GM12878 (cell line): ENCODE measurements around the gene INHBC. TPM values are rescaled to one million over a fixed set of nuclear protein-coding genes. Genes with fewer than 3 reads are reported as not detected.

Experiments used
- ATAC-seq: fragments of 200-7000 bp; cut with Tn5 transposase; 3 replicates; pipeline ENCODE4 v1.9.1; 2020; ENCODE audit warnings: mild to moderate bottlenecking, moderate library complexity
- BruUV-seq: library from RNA; stranded (reverse); fragments of 400-500 nt; replicated peaks from 2 replicates; lab custom pipeline; 2021; lab: Mats Ljungman, UMichigan
- CTCF ChIA-PET: fragments of 300-600 bp; sonication (Branson Sonifier 250); formaldehyde crosslinking; extraction: SDS; loops from one replicate; lab custom pipeline; 2021; ENCODE audit warnings: inconsistent platforms; lab: Yijun Ruan, JAX
- POLR2A ChIA-PET: fragments of 350-600 bp; formaldehyde crosslinking; extraction: SDS; loops from one replicate; lab custom pipeline; 2021; ENCODE audit warnings: inconsistent platforms; lab: Charles Lee
- RAD21 ChIA-PET: fragments of 300-600 bp; sonication (Branson Sonifier 250); formaldehyde crosslinking; loops from one replicate; lab custom pipeline; 2023; ENCODE audit warnings: antibody characterized with exemption; ENCODE audit not compliant: unreplicated experiment; lab: Charles Lee
- SMC1A ChIA-PET: fragments of 300-600 bp; sonication (Branson Sonifier 250); formaldehyde crosslinking; loops from one replicate; lab custom pipeline; 2023; ENCODE audit not compliant: unreplicated experiment, uncharacterized antibody; lab: Charles Lee
- DNase-seq: peaks from one replicate; pipeline ENCODE4 v3.0.0-alpha.2; 2011; ENCODE audit warnings: low read depth, low spot score
- FAIRE-seq: peaks from 3 replicates; lab custom pipeline; 2011; peaks lifted over from hg19 to GRCh38; lab: Jason Lieb, UNC
- H2AFZ ChIP-seq: 2 replicates; pipeline ENCODE4 v1.6.0; 2011; ENCODE audit warnings: low read depth, low read length, control low read depth; ENCODE audit not compliant: control insufficient read depth
- H3K27ac ChIP-seq: 2 replicates; pipeline ENCODE4 v1.5.1; 2011; ENCODE audit warnings: control low read depth; ENCODE audit not compliant: control insufficient read depth, insufficient read depth
- H3K27me3 ChIP-seq, 2 experiments: replicated peaks in 1 of 2; 2 replicates each; pipeline versions ENCODE4 v1.6.0 to v1.6.1; 2011; ENCODE audit warnings: low read length in 1 of 2; ENCODE audit not compliant: control insufficient read depth in 2 of 2, insufficient read depth in 2 of 2
- H3K36me3 ChIP-seq, 2 experiments: 2 replicates each; pipeline ENCODE4 v1.5.1; 2011; ENCODE audit warnings: low read length in 1 of 2; ENCODE audit not compliant: control insufficient read depth in 2 of 2, insufficient read depth in 2 of 2
- H3K4me1 ChIP-seq: 2 replicates; pipeline ENCODE4 v1.6.1; 2011; ENCODE audit warnings: mild to moderate bottlenecking, low read length, moderate library complexity, mixed read lengths; ENCODE audit not compliant: control insufficient read depth, insufficient read depth
- H3K4me2 ChIP-seq: 2 replicates; pipeline ENCODE4 v1.6.0; 2011; ENCODE audit warnings: control low read depth; ENCODE audit not compliant: control insufficient read depth, insufficient read depth
- H3K4me3 ChIP-seq: fragments of 200-600 bp; sonication (generic); 2 replicates; pipeline ENCODE4 v1.5.1; 2016
- H3K79me2 ChIP-seq: 2 replicates; pipeline ENCODE4 v1.6.0; 2011; ENCODE audit warnings: low read length; ENCODE audit not compliant: control insufficient read depth, insufficient read depth
- H3K9ac ChIP-seq: 2 replicates; pipeline ENCODE4 v1.8.0; 2011; ENCODE audit warnings: low read length, control low read depth, mixed read lengths; ENCODE audit not compliant: control insufficient read depth, insufficient read depth
- H3K9me3 ChIP-seq: replicated peaks from 3 replicates; pipeline ENCODE4 v1.5.1; 2011; ENCODE audit warnings: mild to moderate bottlenecking, low read length; ENCODE audit not compliant: control insufficient read depth, insufficient read depth
- H4K20me1 ChIP-seq: 2 replicates; pipeline ENCODE4 v1.6.0; 2011; ENCODE audit not compliant: control insufficient read depth, insufficient read depth
- JUND ChIP-seq: IDR thresholded peaks from 2 replicates; pipeline ENCODE4 v1.6.1; 2012; ENCODE audit warnings: low read depth, mild to moderate bottlenecking, low read length, improper control_type of control experiment, moderate library complexity
- MTA3 ChIP-seq: IDR thresholded peaks from 2 replicates; pipeline ENCODE4 v1.6.1; 2012; ENCODE audit warnings: low read length, inconsistent platforms, borderline replicate concordance
- RELB ChIP-seq: fragments of 450-650 bp; IDR thresholded peaks from 2 replicates; pipeline ENCODE4 v1.6.1; 2017; ENCODE audit warnings: low read depth, mild to moderate bottlenecking, moderate library complexity
- WGBS: methylation state at CpG from one replicate; pipeline ENCODE4 v1.1.6; 2016; ENCODE audit warnings: low lambda C conversion rate; ENCODE audit not compliant: insufficient replicate concordance, insufficient coverage; ENCODE audit errors: missing lambda C conversion rate; 5-methylcytosine and 5-hydroxymethylcytosine counted together
- in situ Hi-C: fragments of 300-500 bp; cut with MboI; formaldehyde crosslinking; loops from 9 replicates; pipeline ENCODE4 v1.14.3; 2018; ENCODE audit warnings: mixed read lengths
- intact Hi-C: fragments of 100-400 bp; cut with micrococcal nuclease; formaldehyde crosslinking; loops from one replicate; pipeline ENCODE4 v1.14.2; 2022; ENCODE audit not compliant: unreplicated experiment
- polyA plus RNA-seq, 11 experiments: library from polyadenylated mRNA; depleted of rRNA in 4 of 11; unstranded in 6 of 11; stranded (reverse) in 5 of 11; fragments of >200 nt; fragmentation: Nextera tagmentation in 4 of 11; fragmentation: Illumina TruSeq in 1 of 11; extraction: Ambion mirVana in 4 of 11; extraction: Trizol in 1 of 11; gene quantifications; 1 replicate in 1 of 11; 2 replicates in 10 of 11; pipeline versions ENCODE4 v1.2.1 to v1.2.3, GENCODE V29; 2011 to 2016; ENCODE audit warnings: inconsistent platforms in 2 of 11, missing spikeins in 2 of 11, low read depth in 1 of 11
- total RNA-seq, 4 experiments: library from RNA; depleted of rRNA in 3 of 4; stranded (reverse); fragments of >200 nt in 3 of 4; fragmentation: Illumina TruSeq in 1 of 4; extraction: Trizol in 1 of 4; gene quantifications; 2 replicates each; pipeline versions ENCODE4 v1.2.1 to v1.2.3, GENCODE V29; 2013 to 2021

The INHBC gene
- total and polyA plus RNA-seq, 10 of the 15 experiments (the other 5 are each of a cell fraction or from before 2014, with no cell fraction given) = 0.04 to 0.22 (median 0.13) TPM; not detected in 5

GRCh38 chr12:57459055-57459749 lies 24.6 kb downstream of the INHBC start (continued):
- TF ChIP-seq MTA3 = no peak

- 0% methylated on average over 13 of the region's 36 CpGs for WGBS
- Histone ChIP-seq H3K36me3 (no peaks in the 10 kb centered on the region), H3K79me2 (no peaks in the 10 kb centered on the region), H3K9me3 (no peaks in the 10 kb centered on the region), H4K20me1 (0 out of 2 replicates have a peak, but pooled peaks cover 2% of the 10 kb centered on the region), H3K4me2 (peak within 1 kb of the TSS; percentile 100), H3K27me3 (0 out of 4 replicates have a peak, but pooled peaks cover 0 to 4% of the 10 kb centered on the region in 2 experiments), H3K4me3 (peak within 1 kb of the TSS; percentile 85), H2AFZ (peak within 1 kb of the TSS; percentile 97), H3K9ac (peak within 1 kb of the TSS; percentile 71), H3K4me1 (peaks cover 38% of the 10 kb centered on the region), H3K27ac (peak within 1 kb of the TSS; percentile 79)
- in situ Hi-C loops (loop anchor here (5.0 to 10.0 kb wide), 2 partner anchors 145 to 198 kb away; no protein-coding TSS in a partner anchor), intact Hi-C loops (loop anchor here (5.0 kb wide), 2 partner anchors 62 to 162 kb away; partner anchors contain the start of genes DDIT3 and MBD6)
- FAIRE-seq (peak; percentile 38), DNase-seq (no peak), ATAC-seq (0 out of 3 replicates have a peak, but pooled peaks have one; percentile 4)
- ChIA-PET POLR2A (interaction anchor here (0.9 to 3.0 kb wide), 5 partner anchors 8 to 230 kb away, joined by 3 to 16 read pairs (median 4); partner anchors contain the start of gene SHMT2), CTCF (interaction anchor here (0.8 to 11.0 kb wide), 29 partner anchors 7 to 285 kb away, joined by 3 to 540 read pairs (median 5); partner anchors contain the start of genes ARHGAP9, INHBE, MBD6 and TSPAN31), RAD21 (interaction anchor here (0.6 to 4.7 kb wide), 15 partner anchors 6 to 217 kb away, joined by 3 to 35 read pairs (median 4); partner anchors contain the start of genes ARHGAP9 and INHBE), SMC1A (interaction anchor here (0.7 to 2.4 kb wide), 15 partner anchors 10 to 322 kb away, joined by 3 to 11 read pairs (median 6); partner anchors contain the start of genes ARHGAP9, DCTN2 and DDIT3)
- 0 out of 2 replicates have a peak, but pooled peaks have one; percentile 10 for TF ChIP-seq RELB
- no peak for TF ChIP-seq JUND
- BruUV-seq = no TSS peak
These were observed 25.3 kb downstream of the INHBC start, which contains the start of gene GLI1 for GRCh38 chr12:57459750-57460467. Gene GLI1, plus strand, starts transcription at chr12:57459785. Its CDS starts 3,907 bp downstream, at chr12:57463692.
